Breast epithelium (tissue), 4 donors: ENCODE measurements around the gene PDCD2. TPM values are rescaled to one million over a fixed set of nuclear protein-coding genes. Genes with fewer than 3 reads are reported as not detected.

ENCODE experiments used
- DNase-seq, 2 donors: peaks; one replicate each; pipeline ENCODE4 v3.0.0-alpha.2; 2019; ENCODE audit warnings: low spot score in 2 of 2
- H3K27ac ChIP-seq, 2 donors: fragments of 200-600 bp; sonication (generic) in 1 of 2; one replicate each; pipeline ENCODE4 v1.5.1; 2016 to 2019; ENCODE audit warnings: mild to moderate bottlenecking in 1 of 2
- H3K27me3 ChIP-seq, 2 donors: fragments of 200-600 bp; sonication (generic) in 1 of 2; one replicate each; pipeline versions ENCODE4 v1.5.1 to v1.6.0; 2017 to 2019; ENCODE audit warnings: control low read depth in 1 of 2, mild to moderate bottlenecking in 1 of 2
- H3K36me3 ChIP-seq: fragments of 200-600 bp; one replicate; pipeline ENCODE4 v1.5.1; 2019
- H3K4me1 ChIP-seq, 2 donors: fragments of 200-600 bp; sonication (generic); one replicate each; pipeline ENCODE4 v1.5.1; 2016 to 2019; ENCODE audit warnings: control low read depth in 1 of 2
- H3K4me3 ChIP-seq, 3 donors: fragments of 200-600 bp; sonication (generic); 1 replicate in 2 of 3; 2 replicates in 1 of 3; pipeline ENCODE4 v1.5.1; 2016 to 2019; ENCODE audit warnings: mild to moderate bottlenecking in 3 of 3, moderate library complexity in 2 of 3
- H3K9me3 ChIP-seq, 2 donors: fragments of 200-600 bp; sonication (generic) in 1 of 2; one replicate each; pipeline ENCODE4 v1.5.1; 2016 to 2019; ENCODE audit warnings: control low read depth in 1 of 2
- CTCF ChIP-seq, 3 donors: fragments of 450-650 bp; IDR thresholded peaks; one replicate each; pipeline ENCODE4 v1.5.1; 2016 to 2017; ENCODE audit warnings: antibody characterized with exemption in 3 of 3, mild to moderate bottlenecking in 3 of 3, moderate library complexity in 3 of 3
- POLR2A ChIP-seq: fragments of 450-650 bp; IDR thresholded peaks from one replicate; pipeline ENCODE4 v1.6.1; 2016; ENCODE audit warnings: antibody characterized with exemption, mild to moderate bottlenecking, moderate library complexity
- POLR2AphosphoS5 ChIP-seq, 3 donors: sonication (generic); formaldehyde crosslinking; IDR thresholded peaks; one replicate each; pipeline ENCODE4 v1.6.1; 2017; ENCODE audit warnings: antibody characterized with exemption in 3 of 3
- intact Hi-C: fragments of 100-400 bp; cut with DNase I; formaldehyde crosslinking; loops from one replicate; pipeline ENCODE4 v1.15.1; 2023; ENCODE audit warnings: low total_unique reads
- total RNA-seq, 3 donors: library from RNA; depleted of rRNA; stranded (reverse); fragments of >200 nt; gene quantifications; one replicate each; pipeline ENCODE4 v1.1.0, GENCODE V29; 2016

PDCD2 gene
- total RNA-seq, 3 donors from 2014 or later, result 54.4 to 67.8 (median 64.6) TPM

- H3K36me3 ChIP-seq, result no peaks in the 10 kb centered on the region
- DNase-seq, result no peak
- H3K27ac ChIP-seq, result no peak overlapping the region
- no peaks in the 10 kb centered on the region for H3K27me3 ChIP-seq
- no peak overlapping the region for H3K4me3 ChIP-seq
- TF ChIP-seq POLR2AphosphoS5 (IDR thresholded peaks at IDR 0.05) (no peak), POLR2A (no peak), CTCF (IDR thresholded peaks at IDR 0.05) (no peak)
- intact Hi-C loops, result no loop called here
- H3K9me3 ChIP-seq, result no peaks in the 10 kb centered on the region
- no peaks in the 10 kb centered on the region for H3K4me1 ChIP-seq
Observed at GRCh38 chr6:170596426-170596825, 12.0 kb upstream of the PDCD2 start.

GRCh38 chr6:170590725-170591124 is 6.3 kb upstream of the PDCD2 start:
- Histone ChIP-seq H3K4me3 (no peak overlapping the region), H3K27ac (no peak overlapping the region), H3K27me3 (no peaks in the 10 kb centered on the region), H3K9me3 (no peaks in the 10 kb centered on the region), H3K36me3 (no peaks in the 10 kb centered on the region), H3K4me1 (no peaks in the 10 kb centered on the region)
- intact Hi-C loops, result no loop called here
- DNase-seq, result no peak
- TF ChIP-seq POLR2A, result no peak
- TF ChIP-seq POLR2AphosphoS5 (IDR thresholded peaks at IDR 0.05), result no peak
- no peak for TF ChIP-seq CTCF (IDR thresholded peaks at IDR 0.05)

- Histone ChIP-seq H3K4me3 (peak overlapping the region; percentile 79 to 95 (median 90)), H3K9me3 (no peaks in the 10 kb centered on the region), H3K27me3 (no peaks in the 10 kb centered on the region), H3K36me3 (no peaks in the 10 kb centered on the region), H3K27ac (peak overlapping the region; percentile 90 to 91), H3K4me1 (no peaks in the 10 kb centered on the region)
- peak in 1 of 2 donors; percentile 30 for DNase-seq
- intact Hi-C loops, result no loop called here
- TF ChIP-seq POLR2AphosphoS5 (IDR thresholded peaks at IDR 0.05) (no peak), POLR2A (no peak), CTCF (IDR thresholded peaks at IDR 0.05) (peak in 1 of 3 donors; percentile 7)
Observed at GRCh38 chr6:170584954-170585498, 589 bp upstream of the PDCD2 start.

- peak overlapping the region; percentile 90 to 91 for H3K27ac ChIP-seq
- H3K27me3 ChIP-seq, result no peaks in the 10 kb centered on the region
- no peak for TF ChIP-seq POLR2A
- TF ChIP-seq POLR2AphosphoS5 (IDR thresholded peaks at IDR 0.05), result no peak
- TF ChIP-seq CTCF (IDR thresholded peaks at IDR 0.05), result no peak
- peak overlapping the region; percentile 79 to 95 (median 90) for H3K4me3 ChIP-seq
- H3K4me1 ChIP-seq, result no peaks in the 10 kb centered on the region
- no peaks in the 10 kb centered on the region for H3K9me3 ChIP-seq
- DNase-seq, result no peak
- no peaks in the 10 kb centered on the region for H3K36me3 ChIP-seq
- intact Hi-C loops, result no loop called here
Observed at GRCh38 chr6:170583756-170584180, 669 bp downstream of the PDCD2 start.

- TF ChIP-seq CTCF (IDR thresholded peaks at IDR 0.05), result no peak
- no peak for TF ChIP-seq POLR2A
- TF ChIP-seq POLR2AphosphoS5 (IDR thresholded peaks at IDR 0.05), result no peak
- Histone ChIP-seq H3K36me3 (no peaks in the 10 kb centered on the region), H3K4me3 (no peak overlapping the region), H3K4me1 (no peaks in the 10 kb centered on the region), H3K9me3 (no peaks in the 10 kb centered on the region), H3K27ac (no peak overlapping the region), H3K27me3 (no peaks in the 10 kb centered on the region)
- intact Hi-C loops, result no loop called here
- no peak for DNase-seq
Observed at GRCh38 chr6:170578909-170579308, 5.5 kb downstream of the PDCD2 start.
